HG03060 (cell line): ENCODE data around the gene CHRNB4.
"Not testable (repeated sequence)": the region's sequence is repeated elsewhere in the genome, so short reads cannot be mapped to it uniquely, and the experiment has no call there.

ENCODE experiments used
- ATAC-seq: cut with Tn5 transposase; IDR thresholded peaks from one replicate; pipeline ENCODE4 v1.9.1; 2021; ENCODE audit warnings: low read depth, moderate number of reproducible peaks; ENCODE audit not compliant: unreplicated experiment

CHRNB4 gene

GRCh38 chr15:78618490-78618934, 22.5 kb downstream of the CHRNB4 start:
- no peak for ATAC-seq

GRCh38 chr15:78618064-78618463, 22.9 kb downstream of the CHRNB4 start:
- ATAC-seq: no peak

- no peak for ATAC-seq
Measured at GRCh38 chr15:78617516-78617915, 23.5 kb downstream of the CHRNB4 start.

- ATAC-seq: no peak
Measured at GRCh38 chr15:78617076-78617475, 23.9 kb downstream of the CHRNB4 start.

- no peak for ATAC-seq
Measured at GRCh38 chr15:78616506-78616905, 24.5 kb downstream of the CHRNB4 start.

- ATAC-seq: no peak
Measured at GRCh38 chr15:78615151-78615589, 25.8 kb downstream of the CHRNB4 start.

- no peak for ATAC-seq
Measured at GRCh38 chr15:78614021-78614420, 27.0 kb downstream of the CHRNB4 start.

- ATAC-seq: not testable (repeated sequence)
Measured at GRCh38 chr15:78609551-78609950, 31.5 kb downstream of the CHRNB4 start.

- no peak for ATAC-seq
Measured at GRCh38 chr15:78605680-78606079, 35.3 kb downstream of the CHRNB4 start.

GRCh38 chr15:78605201-78605600, 35.8 kb downstream of the CHRNB4 start:
- ATAC-seq: no peak

GRCh38 chr15:78604420-78604819, 36.6 kb downstream of the CHRNB4 start:
- ATAC-seq: no peak

- no peak for ATAC-seq
Measured at GRCh38 chr15:78603467-78603866, 37.5 kb downstream of the CHRNB4 start.

- ATAC-seq: no peak
Measured at GRCh38 chr15:78599189-78599588, 41.8 kb downstream of the CHRNB4 start.

GRCh38 chr15:78598348-78598747, 42.7 kb downstream of the CHRNB4 start:
- no peak for ATAC-seq

- no peak for ATAC-seq
Measured at GRCh38 chr15:78597583-78597982, 43.4 kb downstream of the CHRNB4 start.

GRCh38 chr15:78574944-78575343, 66.1 kb downstream of the CHRNB4 start:
- ATAC-seq: no peak
